Fibroblast of the aortic adventitia (primary cell): Measurements from ENCODE around the gene ETV3L. TPM values are rescaled to one million over a fixed set of nuclear protein-coding genes. Genes with fewer than 3 reads are reported as not detected.

Experiments used
- DNase-seq: peaks from one replicate; pipeline ENCODE4 v3.0.0-alpha.2; 2010; ENCODE audit warnings: low read depth
- H3K4me3 ChIP-seq: 2 replicates; pipeline ENCODE4 v1.5.1; 2011; ENCODE audit warnings: low read depth, mild to moderate bottlenecking, control low read depth, low read length, moderate library complexity
- total RNA-seq: library from RNA; depleted of rRNA; stranded (reverse); fragments of >200 nt; gene quantifications from 2 replicates; pipeline ENCODE4 v1.2.3, GENCODE V29; 2012; ENCODE audit warnings: low replicate concordance
- TF ChIP-seq, protein P1 (sequence below): IDR thresholded peaks from 2 replicates; pipeline ENCODE4 v1.5.1; 2011; ENCODE audit warnings: mild to moderate bottlenecking, low read length, control low read depth, inconsistent platforms; ENCODE audit not compliant: insufficient read depth

The ETV3L gene
- total RNA-seq, 1 donor: not detected

DNA sequence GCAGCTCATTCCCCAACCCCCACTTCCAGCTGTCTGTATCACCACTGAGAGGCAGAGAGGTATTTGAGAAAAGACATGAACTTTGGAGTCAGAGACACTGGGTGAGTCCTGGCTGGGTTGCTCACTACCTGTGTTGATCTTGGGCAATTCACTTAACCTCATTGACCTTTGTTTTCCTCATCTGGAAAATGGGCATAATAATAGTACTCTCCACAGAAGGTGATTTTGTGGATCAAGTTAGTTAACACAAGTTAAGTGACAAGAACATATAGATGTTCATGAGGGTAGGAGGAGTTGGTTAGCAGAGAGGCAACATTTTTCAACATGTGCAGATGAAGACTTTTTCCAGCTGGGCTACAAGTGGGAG is 17.1 kb upstream of the ETV3L start:
- no peak overlapping the region for H3K4me3 ChIP-seq
- TF ChIP-seq, protein P1, sequence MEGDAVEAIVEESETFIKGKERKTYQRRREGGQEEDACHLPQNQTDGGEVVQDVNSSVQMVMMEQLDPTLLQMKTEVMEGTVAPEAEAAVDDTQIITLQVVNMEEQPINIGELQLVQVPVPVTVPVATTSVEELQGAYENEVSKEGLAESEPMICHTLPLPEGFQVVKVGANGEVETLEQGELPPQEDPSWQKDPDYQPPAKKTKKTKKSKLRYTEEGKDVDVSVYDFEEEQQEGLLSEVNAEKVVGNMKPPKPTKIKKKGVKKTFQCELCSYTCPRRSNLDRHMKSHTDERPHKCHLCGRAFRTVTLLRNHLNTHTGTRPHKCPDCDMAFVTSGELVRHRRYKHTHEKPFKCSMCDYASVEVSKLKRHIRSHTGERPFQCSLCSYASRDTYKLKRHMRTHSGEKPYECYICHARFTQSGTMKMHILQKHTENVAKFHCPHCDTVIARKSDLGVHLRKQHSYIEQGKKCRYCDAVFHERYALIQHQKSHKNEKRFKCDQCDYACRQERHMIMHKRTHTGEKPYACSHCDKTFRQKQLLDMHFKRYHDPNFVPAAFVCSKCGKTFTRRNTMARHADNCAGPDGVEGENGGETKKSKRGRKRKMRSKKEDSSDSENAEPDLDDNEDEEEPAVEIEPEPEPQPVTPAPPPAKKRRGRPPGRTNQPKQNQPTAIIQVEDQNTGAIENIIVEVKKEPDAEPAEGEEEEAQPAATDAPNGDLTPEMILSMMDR: no peak
- no peak for DNase-seq

DNA sequence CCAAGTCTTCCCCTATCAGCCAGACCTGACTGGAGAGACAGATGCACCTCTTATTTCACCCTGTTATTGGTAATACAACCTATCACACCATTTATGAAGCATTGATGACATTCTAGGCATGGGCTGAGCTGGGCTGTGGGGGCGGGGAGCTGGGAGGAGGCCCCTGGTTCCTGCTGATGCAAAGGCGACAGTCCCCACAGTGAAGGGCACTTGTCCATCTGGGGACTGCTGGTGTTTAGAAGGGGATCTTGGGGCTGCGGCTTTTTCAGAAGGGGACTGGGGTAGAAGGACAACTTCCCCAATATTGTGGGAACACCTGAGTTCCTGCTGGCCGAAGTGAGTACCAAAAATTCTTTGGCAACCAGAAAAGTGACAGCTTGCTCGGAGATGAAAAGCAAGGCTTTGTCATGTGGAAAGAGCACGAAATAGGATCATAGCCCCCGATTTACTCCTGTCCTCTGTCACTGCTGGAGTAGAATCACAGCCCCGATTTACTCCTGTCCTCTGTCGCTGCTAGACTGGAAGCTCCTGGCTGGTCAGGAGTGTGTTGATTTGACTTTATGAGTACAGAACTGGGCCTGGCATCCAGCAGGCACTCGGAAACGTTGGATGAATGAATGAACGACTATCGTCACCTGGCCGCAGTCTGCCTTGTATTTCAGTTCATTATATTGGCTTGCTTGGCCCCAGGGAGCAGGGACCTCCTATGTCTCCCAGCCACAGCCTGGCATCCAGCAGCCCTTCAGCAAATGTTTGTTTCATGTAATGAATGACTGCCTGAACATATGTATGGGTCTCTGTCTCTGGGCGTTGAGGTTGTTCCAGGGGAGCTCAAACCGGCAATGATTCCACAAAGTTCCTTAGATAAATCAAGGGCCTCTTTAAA is 16.5 kb upstream of the ETV3L start:
- H3K4me3 ChIP-seq: no peak overlapping the region
- no peak for DNase-seq
- TF ChIP-seq, protein P1: no peak

DNA sequence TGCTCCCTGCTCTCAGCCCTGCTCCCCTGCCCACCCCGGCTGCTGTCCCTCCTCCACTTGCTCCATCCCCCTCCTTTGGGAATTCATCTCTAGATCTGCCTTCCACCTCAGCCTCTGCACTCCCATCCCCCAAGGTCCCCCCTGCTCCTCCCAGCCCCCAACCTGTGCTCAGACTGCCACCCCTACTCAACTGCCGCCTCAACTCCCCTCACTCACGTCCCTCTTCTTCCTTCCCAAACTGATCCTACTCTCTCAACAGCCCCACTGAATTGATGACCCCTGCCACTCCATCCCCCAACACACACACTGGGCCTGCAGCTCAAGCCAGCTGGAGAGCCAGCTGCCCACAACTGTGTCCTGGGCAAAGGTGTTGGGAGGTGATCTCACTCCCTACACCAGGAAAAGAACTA is 15.8 kb upstream of the ETV3L start:
- DNase-seq: no peak
- H3K4me3 ChIP-seq: no peak overlapping the region
- TF ChIP-seq, protein P1: no peak

DNA sequence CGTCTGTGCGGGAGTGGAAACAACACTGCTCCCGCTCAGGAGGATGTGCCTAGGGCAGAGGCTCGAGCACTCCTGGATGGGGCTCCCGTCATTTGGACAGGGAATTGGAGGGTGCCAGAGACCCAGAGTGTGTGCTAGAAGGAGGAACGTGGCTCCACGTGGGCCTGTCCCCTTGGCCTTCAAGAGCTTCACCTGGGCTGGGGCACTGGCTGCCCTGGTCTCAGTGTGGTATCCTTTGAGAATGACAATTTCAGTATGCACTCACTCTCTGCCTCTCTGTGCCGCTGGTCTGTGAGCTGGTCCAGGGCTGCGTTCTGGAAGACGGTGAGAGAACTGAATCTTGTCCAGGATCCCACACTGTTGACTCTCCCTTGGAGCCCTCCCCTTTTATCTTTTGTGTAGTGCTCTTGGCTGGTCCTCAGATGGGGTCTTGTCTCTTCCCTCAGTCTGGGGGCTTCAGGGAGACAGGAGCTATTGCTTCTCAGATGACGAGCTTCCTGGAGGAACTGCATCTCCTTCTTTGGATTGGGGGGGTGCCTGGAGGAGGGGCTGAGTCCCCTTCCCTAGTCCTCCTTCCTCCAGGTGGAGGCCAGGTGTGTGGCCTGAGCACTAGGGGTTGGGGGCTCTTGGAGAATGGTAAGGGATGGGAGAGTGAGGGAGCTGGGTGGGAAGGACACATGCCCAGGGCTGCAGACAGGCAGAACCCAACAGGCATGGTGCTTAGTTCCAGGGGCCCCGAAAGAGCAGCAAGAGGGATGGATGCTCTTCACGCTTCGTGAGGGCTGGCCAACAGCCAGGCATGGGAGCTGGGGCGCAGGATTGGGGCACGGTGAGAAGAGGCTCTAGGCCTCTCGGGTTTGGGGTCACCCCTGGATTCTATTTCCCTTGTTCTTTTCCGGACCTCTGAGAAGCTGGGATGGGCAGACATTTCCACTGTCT is 14.8 kb upstream of the ETV3L start:
- TF ChIP-seq, protein P1: no peak
- DNase-seq: no peak
- no peak overlapping the region for H3K4me3 ChIP-seq

DNA sequence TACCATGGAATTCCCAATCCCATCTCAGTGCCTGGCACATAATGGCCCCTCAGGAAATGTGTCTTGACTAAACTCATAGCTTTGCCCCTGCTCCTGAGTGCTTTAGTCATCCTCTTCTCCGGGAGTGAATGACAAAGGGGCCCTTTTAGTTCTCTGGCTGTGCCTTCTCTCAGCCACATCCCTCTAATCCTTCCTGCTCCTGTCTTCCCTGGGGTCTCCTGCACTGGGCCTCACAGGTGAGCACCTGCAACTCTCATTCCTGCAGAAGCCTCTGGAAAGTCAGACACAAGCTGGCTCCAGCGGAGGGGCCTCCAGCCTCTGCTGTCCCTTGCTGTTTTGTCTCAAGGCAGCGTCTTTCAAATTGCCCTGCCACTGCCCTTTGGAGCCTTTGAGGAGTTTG is 14.0 kb upstream of the ETV3L start:
- H3K4me3 ChIP-seq: no peak overlapping the region
- TF ChIP-seq, protein P1: no peak
- no peak for DNase-seq

DNA sequence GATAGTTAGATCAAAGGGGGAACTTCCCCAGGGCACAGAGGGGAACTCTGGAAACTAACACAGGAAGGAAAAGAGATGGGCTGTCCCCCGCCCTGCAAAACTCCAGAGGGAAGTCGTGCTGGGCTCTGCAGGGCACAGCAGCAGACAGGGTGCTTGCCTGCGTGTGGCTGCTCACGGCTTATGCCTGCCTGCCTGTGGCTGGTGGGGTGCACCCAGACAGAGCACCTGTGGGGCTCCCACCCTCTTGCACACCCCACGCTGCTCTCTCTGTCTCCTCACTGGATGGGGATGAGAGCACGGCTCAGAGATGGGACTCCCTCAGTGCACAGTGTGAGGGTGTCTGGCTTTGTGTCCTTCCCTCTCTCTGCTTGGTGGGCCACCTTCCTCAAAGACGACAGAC is 13.5 kb upstream of the ETV3L start:
- TF ChIP-seq, protein P1: no peak

More for the DNA sequence above, 13.5 kb upstream of the ETV3L start:
- no peak overlapping the region for H3K4me3 ChIP-seq
- no peak for DNase-seq
